SK-N-SH treated with all-trans-retinoic acid at 6 μM for 48 hours (cell line): ENCODE results near the gene PRIMPOL.
"Not testable (repeated sequence)": the region's sequence is repeated elsewhere in the genome, so short reads cannot be mapped to it uniquely, and the experiment has no call there.

Source experiments
- ATAC-seq: fragments of 200-7000 bp; cut with Tn5 transposase; 3 replicates; pipeline ENCODE4 v1.9.1; 2020; ENCODE audit warnings: mild to moderate bottlenecking, moderate library complexity
- BACH2 ChIP-seq: fragments of 250-450 bp; sonication (Bioruptor Pico); IDR thresholded peaks from 2 replicates; pipeline ENCODE4 v1.9.0; 2021; ENCODE audit warnings: mild to moderate bottlenecking, borderline replicate concordance
- CSRNP3 ChIP-seq: fragments of 250-450 bp; sonication (Bioruptor Pico); IDR thresholded peaks from 2 replicates; pipeline ENCODE4 v1.5.1; 2021; ENCODE audit warnings: mild to moderate bottlenecking, moderate library complexity
- ESRRG ChIP-seq: fragments of 250-450 bp; sonication (Bioruptor Pico); IDR thresholded peaks from 2 replicates; pipeline ENCODE4 v1.6.1; 2021; ENCODE audit warnings: mild to moderate bottlenecking
- ISL1 ChIP-seq: fragments of 250-450 bp; sonication (Bioruptor Pico); IDR thresholded peaks from 2 replicates; pipeline ENCODE4 v2.1.2; 2022; ENCODE audit warnings: mild to moderate bottlenecking, moderate library complexity
- OSR1 ChIP-seq: fragments of 250-450 bp; sonication (Bioruptor Pico); IDR thresholded peaks from 2 replicates; pipeline ENCODE4 v1.8.0; 2022; ENCODE audit warnings: moderate library complexity, mild to moderate bottlenecking, inconsistent platforms
- POU6F1 ChIP-seq: fragments of 250-450 bp; sonication (Bioruptor Pico); IDR thresholded peaks from 2 replicates; pipeline ENCODE4 v1.8.0; 2021; ENCODE audit warnings: low read depth, mild to moderate bottlenecking, moderate library complexity, borderline replicate concordance
- PPARA ChIP-seq: fragments of 250-450 bp; sonication (Bioruptor Pico); IDR thresholded peaks from 2 replicates; pipeline ENCODE4 v1.5.0; 2020; ENCODE audit warnings: mild to moderate bottlenecking, borderline replicate concordance
- RARB ChIP-seq: fragments of 250-450 bp; sonication (Bioruptor Pico); IDR thresholded peaks from 2 replicates; pipeline ENCODE4 v1.8.0; 2021; ENCODE audit warnings: mild to moderate bottlenecking, moderate library complexity
- SNAI2 ChIP-seq: fragments of 250-450 bp; sonication (Bioruptor Pico); IDR thresholded peaks from 2 replicates; pipeline ENCODE4 v1.5.0; 2020; ENCODE audit warnings: mild to moderate bottlenecking, moderate library complexity
- TCF4 ChIP-seq: fragments of 250-450 bp; sonication (Bioruptor Pico); IDR thresholded peaks from 2 replicates; pipeline ENCODE4 v1.8.0; 2021; ENCODE audit warnings: mild to moderate bottlenecking, moderate library complexity, borderline replicate concordance
- ZC3H10 ChIP-seq: fragments of 250-450 bp; sonication (Bioruptor Pico); IDR thresholded peaks from 2 replicates; pipeline ENCODE4 v1.5.1; 2021; ENCODE audit warnings: mild to moderate bottlenecking, moderate library complexity
- ZNF70 ChIP-seq: fragments of 450-650 bp; formaldehyde crosslinking; IDR thresholded peaks from 2 replicates; pipeline ENCODE4 v1.5.0; 2020; ENCODE audit warnings: mild to moderate bottlenecking, moderate library complexity
- ZNF8 ChIP-seq: fragments of 450-650 bp; formaldehyde crosslinking; IDR thresholded peaks from 2 replicates; pipeline ENCODE4 v1.5.0; 2020; ENCODE audit warnings: mild to moderate bottlenecking, moderate library complexity
- TF ChIP-seq, protein P1 (sequence below): fragments of 250-450 bp; sonication (Bioruptor Pico); IDR thresholded peaks from 2 replicates; pipeline ENCODE4 v1.5.0; 2020; ENCODE audit warnings: mild to moderate bottlenecking, moderate library complexity
- TF ChIP-seq, protein P2 (sequence below): fragments of 250-450 bp; sonication (Bioruptor Pico); IDR thresholded peaks from 2 replicates; pipeline ENCODE4 v1.8.0; 2020; ENCODE audit warnings: mild to moderate bottlenecking, moderate library complexity, borderline replicate concordance

PRIMPOL gene

DNA sequence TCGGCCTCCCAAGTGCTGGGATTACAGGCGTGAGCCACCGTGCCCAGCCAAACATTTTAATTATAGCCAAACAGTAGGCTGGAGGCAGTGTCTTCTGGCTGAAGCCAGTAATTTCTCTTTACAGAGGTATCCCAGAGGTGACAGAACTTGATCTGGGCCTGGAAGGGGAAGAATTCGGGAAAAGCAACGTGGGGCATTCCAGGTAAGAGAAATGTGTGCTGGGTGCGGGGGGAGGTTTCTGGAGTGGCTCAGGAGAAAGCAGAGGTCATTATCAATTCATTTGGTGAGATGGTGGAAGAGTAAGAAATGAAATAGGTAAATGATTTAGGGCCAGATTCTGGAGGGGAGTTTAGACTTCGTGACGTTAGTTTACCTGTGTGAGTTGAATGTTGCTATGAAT, 2.4 kb downstream of the PRIMPOL start:
- no peak for ATAC-seq
- TF ChIP-seq ESRRG, result no peak
- TF ChIP-seq, protein P1, sequence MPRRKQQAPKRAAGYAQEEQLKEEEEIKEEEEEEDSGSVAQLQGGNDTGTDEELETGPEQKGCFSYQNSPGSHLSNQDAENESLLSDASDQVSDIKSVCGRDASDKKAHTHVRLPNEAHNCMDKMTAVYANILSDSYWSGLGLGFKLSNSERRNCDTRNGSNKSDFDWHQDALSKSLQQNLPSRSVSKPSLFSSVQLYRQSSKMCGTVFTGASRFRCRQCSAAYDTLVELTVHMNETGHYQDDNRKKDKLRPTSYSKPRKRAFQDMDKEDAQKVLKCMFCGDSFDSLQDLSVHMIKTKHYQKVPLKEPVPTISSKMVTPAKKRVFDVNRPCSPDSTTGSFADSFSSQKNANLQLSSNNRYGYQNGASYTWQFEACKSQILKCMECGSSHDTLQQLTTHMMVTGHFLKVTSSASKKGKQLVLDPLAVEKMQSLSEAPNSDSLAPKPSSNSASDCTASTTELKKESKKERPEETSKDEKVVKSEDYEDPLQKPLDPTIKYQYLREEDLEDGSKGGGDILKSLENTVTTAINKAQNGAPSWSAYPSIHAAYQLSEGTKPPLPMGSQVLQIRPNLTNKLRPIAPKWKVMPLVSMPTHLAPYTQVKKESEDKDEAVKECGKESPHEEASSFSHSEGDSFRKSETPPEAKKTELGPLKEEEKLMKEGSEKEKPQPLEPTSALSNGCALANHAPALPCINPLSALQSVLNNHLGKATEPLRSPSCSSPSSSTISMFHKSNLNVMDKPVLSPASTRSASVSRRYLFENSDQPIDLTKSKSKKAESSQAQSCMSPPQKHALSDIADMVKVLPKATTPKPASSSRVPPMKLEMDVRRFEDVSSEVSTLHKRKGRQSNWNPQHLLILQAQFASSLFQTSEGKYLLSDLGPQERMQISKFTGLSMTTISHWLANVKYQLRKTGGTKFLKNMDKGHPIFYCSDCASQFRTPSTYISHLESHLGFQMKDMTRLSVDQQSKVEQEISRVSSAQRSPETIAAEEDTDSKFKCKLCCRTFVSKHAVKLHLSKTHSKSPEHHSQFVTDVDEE (CRISPR knock-in tag), result no peak
- TF ChIP-seq ZC3H10 (CRISPR knock-in tag), result no peak
- no peak for TF ChIP-seq SNAI2 (CRISPR knock-in tag)
- TF ChIP-seq PPARA, result no peak
- TF ChIP-seq BACH2 (CRISPR knock-in tag), result no peak
- no peak for TF ChIP-seq RARB (CRISPR knock-in tag)
- no peak for TF ChIP-seq ZNF70 (CRISPR knock-in tag)
- TF ChIP-seq, protein P2, sequence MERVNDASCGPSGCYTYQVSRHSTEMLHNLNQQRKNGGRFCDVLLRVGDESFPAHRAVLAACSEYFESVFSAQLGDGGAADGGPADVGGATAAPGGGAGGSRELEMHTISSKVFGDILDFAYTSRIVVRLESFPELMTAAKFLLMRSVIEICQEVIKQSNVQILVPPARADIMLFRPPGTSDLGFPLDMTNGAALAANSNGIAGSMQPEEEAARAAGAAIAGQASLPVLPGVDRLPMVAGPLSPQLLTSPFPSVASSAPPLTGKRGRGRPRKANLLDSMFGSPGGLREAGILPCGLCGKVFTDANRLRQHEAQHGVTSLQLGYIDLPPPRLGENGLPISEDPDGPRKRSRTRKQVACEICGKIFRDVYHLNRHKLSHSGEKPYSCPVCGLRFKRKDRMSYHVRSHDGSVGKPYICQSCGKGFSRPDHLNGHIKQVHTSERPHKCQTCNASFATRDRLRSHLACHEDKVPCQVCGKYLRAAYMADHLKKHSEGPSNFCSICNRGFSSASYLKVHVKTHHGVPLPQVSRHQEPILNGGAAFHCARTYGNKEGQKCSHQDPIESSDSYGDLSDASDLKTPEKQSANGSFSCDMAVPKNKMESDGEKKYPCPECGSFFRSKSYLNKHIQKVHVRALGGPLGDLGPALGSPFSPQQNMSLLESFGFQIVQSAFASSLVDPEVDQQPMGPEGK (CRISPR knock-in tag), result no peak
- TF ChIP-seq POU6F1, result no peak

DNA sequence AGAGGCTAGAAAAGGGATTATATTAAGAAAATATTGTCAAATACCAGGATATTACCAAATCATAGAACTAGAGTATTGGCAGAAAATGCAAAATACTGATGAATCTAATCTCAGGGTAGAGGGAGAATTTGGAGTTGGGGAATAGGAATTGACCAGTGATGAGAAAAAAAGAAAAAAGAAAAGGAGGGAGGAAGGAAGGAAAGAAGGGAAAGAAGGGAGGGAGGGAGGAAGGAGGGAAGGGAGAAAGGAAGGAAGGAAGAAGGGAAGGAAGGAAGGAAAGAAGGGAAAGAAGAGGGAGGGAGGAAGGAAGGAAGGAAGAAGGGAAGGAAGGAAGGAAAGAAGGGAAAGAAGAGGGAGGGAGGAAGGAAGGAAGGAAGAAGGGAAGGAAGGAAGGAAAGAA, 3.1 kb downstream of the PRIMPOL start:
- ATAC-seq, result not testable (repeated sequence)

- TF ChIP-seq ZNF70 (CRISPR knock-in tag), result peak; percentile 72; the same call in 1 of the 2 replicates
- TF ChIP-seq CSRNP3 (CRISPR knock-in tag), result no peak
- TF ChIP-seq, all 23 proteins: peak for 1
- no peak for ATAC-seq
These were observed 4.1 kb downstream of the PRIMPOL start for GRCh38 chr4:184653650-184654049.

GRCh38 chr4:184655889-184656869, 6.6 kb downstream of the PRIMPOL start:
- TF ChIP-seq ZC3H10 (CRISPR knock-in tag) (no peak), ZNF8 (CRISPR knock-in tag) (no peak), TCF4 (CRISPR knock-in tag) (no peak), ISL1 (no peak), POU6F1 (no peak), CSRNP3 (CRISPR knock-in tag) (no peak), RARB (CRISPR knock-in tag) (no peak), OSR1 (CRISPR knock-in tag) (no peak)
- TF ChIP-seq, protein P1 (CRISPR knock-in tag), result no peak
- ATAC-seq, result no peak
